GM12891 (cell line): ENCODE measurements around the gene COL4A2.

Experiments
- POLR2A ChIP-seq: IDR thresholded peaks from 2 replicates; pipeline ENCODE4 v1.6.1; 2011; ENCODE audit warnings: low read depth, low read length, control low read depth
- POLR2AphosphoS5 ChIP-seq: IDR thresholded peaks from 2 replicates; pipeline ENCODE4 v1.6.1; 2011; ENCODE audit warnings: low read depth, low read length, control low read depth
- SPI1 ChIP-seq: IDR thresholded peaks from 2 replicates; pipeline ENCODE4 v1.6.1; 2011; ENCODE audit warnings: low read depth, low read length, control low read depth
- TAF1 ChIP-seq: IDR thresholded peaks from 2 replicates; pipeline ENCODE4 v1.6.1; 2011; ENCODE audit warnings: low read depth, low read length, control low read depth

GRCh38 chr13:110447801-110448200 lies 140.7 kb downstream of the COL4A2 start:
- TF ChIP-seq POLR2AphosphoS5: no peak
- TF ChIP-seq POLR2A: no peak
- no peak for TF ChIP-seq SPI1
- TF ChIP-seq TAF1: no peak
